Measurements from ENCODE around the gene FPGT.
"Not testable (repeated sequence)": the region's sequence is repeated elsewhere in the genome, so short reads cannot be mapped to it uniquely, and the experiment has no call there.

The FPGT gene

DNA sequence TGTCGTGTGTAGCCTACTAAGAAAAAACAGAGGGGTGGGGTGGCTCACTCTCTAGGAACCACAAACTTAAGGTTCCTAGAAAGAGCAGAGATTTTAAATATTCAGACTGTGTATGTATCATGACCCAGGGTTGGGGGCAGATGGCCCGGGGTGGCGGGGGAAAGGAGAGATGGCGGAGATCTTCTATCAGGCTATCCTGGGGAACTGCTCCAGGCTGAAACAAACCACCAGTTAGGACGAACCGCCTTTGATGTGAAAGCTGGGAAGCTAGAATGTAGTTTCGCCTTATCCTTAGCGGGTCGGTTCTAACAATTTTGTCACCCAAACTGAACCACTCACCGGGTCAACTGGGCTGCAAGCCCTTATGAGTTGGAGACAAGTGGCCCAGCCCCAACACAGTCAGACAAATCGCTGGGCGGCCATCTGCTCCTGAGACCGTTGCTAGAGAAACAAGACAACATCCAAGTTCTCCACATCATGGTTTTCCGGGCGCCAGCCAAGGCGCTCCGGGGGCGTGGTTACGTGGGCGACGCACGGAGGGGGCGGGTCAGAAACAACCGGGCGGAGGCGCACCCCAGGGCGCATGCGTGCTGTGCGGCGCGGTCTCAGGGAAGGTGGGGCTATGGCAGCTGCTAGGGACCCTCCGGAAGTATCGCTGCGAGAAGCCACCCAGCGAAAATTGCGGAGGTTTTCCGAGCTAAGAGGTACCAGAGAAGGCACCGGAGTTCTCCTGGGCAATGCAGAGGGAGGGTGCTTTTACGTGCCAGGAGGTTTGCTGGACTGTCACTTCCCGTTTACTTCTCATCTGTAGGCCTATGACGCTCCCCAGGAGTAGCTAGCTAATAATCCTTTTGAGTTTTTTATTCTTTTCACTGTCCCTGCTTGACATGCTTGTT, at the start of gene FPGT, which contains the start of gene LRRIQ3:
Gene FPGT, plus strand, starts transcription at position 586 of the 896 bp plus-strand sequence. Its CDS starts 37 bp downstream, at position 623.
Gene LRRIQ3, minus strand, starts transcription at position 520 of the 896 bp plus-strand sequence. CDS start 14,492 bp downstream, outside the sequence.
- peak; percentile 82 to 91 for DNase-seq

DNA sequence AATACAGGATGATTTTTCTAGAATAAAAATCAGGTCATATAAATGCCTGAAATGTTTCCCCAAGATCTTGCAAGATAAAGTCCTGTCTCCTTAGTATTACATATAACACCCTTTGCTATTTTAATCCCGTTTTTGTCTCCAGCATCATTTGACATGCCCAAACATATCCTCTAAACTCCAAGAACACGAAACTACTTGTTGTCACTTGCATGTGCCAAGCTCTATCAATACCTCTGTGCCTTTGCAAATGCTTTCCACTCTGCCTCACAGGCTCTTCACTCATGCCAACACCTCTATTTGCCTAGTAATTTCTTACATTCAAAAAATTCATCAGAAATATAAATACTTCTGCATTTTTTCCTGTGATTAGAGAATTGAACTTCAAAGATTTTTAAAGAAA, 38.0 kb upstream of the FPGT start:
- no peak for DNase-seq

DNA sequence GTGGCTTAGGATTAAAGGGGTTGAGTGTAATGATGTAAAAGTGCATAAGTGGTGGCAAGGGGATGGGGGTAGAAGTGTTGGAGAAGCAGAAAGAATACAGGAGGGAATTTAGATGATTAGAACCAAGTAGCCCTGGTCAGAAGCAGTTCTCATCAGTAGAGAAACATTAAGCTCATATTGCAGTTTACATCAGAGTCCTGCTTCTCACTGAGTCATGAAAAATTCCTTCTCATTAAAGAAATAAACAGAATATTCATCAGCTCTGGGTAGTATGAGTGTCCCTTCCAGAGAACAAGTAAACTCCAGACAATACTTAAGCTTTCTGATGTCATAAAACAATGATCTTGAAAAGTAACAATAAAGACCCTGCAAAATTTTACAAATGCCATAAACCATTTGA, 36.5 kb upstream of the FPGT start:
- no peak for DNase-seq

DNA sequence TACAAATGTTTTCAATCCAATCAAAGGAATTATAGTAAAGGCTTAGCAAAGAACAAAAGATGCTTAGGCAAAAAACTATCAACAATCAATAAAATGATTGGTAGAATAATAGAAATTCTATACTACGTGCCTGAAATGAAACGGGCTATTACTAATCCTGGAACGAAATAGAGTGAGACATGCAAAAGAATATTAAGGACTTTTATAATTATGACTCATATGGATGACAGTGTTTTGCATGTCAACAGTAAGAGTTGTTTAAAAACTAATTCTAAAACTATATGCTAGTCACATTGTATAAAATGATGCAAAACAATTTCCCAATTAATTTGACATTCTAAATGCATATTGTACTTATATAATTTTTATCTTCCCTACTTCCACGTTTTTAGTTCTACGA, 35.7 kb upstream of the FPGT start:
- DNase-seq, result no peak

DNA sequence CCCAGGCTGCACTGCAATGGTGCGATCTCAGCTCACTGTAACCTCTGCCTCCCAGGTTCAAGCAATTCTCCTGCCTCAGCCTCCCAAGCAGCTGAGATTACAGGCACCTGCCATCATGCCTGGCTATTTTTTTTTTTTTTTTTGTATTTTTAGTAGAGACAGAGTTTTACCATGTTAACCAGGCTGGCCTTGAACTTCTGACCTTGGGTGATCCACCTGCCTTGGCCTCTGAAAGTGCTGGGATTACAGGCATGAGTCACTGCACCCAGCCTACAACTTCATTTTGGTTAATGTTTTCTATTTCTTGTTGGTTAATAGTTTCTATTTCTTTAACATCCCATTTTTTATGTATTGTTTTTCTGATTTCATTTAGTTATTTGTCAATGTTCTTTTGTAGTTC, 23.6 kb upstream of the FPGT start:
- not testable (repeated sequence) for DNase-seq

DNA sequence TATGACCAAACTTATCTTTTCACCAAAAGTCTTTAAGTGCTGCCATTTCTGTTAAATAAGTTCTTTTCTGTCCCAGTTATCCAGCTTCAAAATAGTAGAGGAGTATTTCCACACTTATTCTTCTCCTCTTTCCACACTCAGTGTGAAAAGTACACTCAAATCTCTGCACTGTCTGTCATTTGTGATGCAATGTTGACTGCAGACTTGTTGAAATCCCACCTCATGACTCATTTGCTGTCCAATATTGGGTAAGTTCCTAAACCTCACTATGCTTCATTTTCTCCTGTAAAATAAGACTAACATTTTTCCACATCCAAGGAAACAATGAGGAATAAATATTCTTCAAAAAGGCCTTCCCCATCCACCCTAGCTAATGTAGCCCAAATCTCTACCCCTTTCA, 17.6 kb upstream of the FPGT start:
- DNase-seq, result no peak

DNA sequence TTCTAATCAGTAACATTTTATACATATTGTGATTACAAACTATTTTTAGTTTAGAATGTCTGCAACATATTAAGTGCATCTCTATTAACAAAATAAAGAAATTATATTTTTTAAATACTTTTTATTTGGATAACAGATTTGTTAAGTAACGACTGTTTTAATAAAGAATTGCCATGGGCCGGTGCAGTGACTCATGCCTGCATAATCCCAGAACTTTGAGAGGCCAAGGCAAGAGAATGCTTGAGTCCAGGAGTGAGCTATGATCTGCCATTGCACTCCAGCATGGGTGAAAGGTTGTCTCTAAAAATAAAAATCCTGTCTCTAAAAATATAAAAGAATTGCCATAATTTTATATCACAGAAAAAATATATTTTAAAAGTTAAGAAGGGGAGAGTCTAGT, 4.1 kb upstream of the FPGT start:
- DNase-seq, result no peak

DNA sequence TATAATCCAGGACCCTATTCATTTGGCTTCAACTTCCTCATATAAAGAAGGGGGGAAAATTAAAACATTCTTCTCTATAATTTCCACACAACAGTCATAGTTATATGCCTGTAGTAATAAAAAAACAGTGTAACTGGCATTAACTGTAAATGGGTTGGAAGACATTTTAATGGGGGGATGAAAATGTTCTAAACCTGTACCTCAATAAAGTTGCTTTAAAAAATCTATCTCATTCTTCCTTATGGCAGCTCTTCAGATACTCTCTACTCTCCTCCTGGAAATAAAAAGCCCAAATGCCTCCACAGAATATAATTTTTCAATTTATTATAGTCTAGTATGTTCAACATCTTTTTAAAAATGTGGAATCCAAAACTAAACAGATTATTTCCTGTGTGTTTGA, 2.7 kb upstream of the FPGT start:
- no peak for DNase-seq

DNA sequence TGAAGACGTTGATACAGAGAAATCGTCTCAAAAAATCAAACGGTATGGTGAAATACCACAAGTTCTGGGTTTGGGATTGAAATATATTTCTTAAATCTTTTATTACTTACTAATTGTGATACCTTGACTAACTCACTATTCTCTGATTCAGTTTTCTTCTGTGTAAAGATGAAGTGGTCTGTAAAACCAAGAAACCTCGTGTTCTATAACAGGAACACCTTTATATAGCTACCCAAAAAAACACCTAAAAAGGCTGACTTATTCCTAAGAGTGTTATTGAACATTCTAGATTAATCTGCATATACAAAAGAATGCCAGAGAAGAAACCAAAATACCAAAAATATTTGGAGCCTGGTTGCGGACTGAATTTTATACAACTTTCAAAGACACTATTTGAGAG, 787 bp upstream of the FPGT start:
- DNase-seq, result no peak

DNA sequence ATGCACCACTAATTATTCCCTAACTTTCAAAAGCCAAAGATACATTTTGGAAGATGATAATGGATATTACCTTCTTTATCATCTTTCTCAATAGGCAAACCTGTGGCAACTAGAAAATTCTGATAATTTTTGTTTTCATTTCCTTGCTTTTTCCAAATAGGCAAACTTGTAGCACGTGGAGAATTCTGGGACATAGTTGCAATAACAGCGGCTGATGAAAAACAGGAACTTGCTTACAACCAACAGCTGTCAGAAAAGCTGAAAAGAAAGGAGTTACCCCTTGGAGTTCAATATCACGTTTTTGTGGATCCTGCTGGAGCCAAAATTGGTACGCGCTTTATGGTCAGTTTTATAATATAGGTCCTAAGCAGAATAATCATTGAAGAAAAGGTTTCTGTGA, 1.5 kb downstream of the FPGT start:
- DNase-seq, result no peak

DNA sequence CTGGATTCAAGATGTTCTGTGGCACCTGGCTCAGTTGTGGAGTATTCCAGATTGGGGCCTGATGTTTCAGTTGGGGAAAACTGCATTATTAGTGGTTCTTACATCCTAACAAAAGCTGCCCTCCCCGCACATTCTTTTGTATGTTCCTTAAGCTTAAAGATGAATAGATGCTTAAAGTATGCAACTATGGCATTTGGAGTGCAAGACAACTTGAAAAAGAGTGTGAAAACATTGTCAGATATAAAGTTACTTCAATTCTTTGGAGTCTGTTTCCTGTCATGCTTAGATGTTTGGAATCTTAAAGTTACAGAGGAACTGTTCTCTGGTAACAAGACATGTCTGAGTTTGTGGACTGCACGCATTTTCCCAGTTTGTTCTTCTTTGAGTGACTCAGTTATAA, 7.2 kb downstream of the FPGT start:
- DNase-seq, result no peak

DNA sequence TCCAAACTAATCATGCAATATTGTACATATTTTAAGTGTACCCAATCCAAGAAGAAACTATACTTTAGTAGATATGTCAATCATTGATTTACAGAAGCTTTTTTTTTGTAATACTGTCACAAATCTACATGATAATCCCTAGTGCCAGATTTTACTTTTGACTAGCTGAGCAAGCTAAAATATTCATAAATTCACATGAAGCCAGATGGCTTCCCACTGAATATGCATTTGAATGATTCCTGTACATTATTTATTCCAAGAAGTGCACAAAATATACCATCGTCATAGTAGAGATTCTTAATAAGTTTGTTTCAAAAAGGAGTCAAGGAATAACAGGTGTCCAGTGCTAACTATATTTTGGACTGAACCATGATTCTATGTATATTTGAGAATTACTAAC, 17.2 kb downstream of the FPGT start:
- no peak for DNase-seq

DNA sequence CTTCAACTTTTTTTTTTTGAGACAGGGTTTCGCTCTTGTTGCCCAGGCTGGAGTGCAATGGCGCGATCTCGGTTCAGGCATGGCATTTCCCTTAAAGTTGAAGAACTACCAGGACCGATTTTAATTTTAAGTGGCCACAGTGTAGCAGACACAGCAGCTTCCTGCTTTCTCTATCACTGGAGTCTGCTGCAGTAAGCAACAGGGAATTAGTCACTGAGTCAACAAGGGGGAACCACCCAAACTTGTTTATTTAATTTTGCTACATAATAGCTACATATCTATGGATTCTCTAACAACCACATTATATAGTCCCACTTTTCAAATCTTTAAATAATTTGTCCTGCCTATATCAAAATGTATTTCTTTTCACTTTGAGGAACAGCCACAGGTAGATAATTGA, 24.7 kb downstream of the FPGT start:
- no peak for DNase-seq

DNA sequence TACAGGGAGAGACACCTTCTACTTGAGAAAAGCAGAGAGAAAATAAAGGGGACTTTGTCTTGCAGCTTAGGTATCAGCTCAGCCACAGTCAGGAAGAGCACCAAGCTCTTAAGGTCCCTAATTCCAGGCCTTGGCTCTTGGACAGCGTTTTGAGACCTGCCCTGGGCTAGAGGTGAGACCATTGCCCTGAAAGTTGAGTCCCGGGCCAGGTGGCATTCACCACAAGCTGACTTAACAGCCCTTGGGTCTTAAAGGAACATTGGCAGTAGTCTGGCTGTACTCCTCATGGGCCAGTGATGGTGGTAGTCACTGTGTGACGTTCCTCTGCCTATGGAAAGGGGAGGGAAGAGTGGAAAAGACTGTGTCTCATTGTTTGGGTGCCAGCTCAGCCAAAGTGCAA, 25.4 kb downstream of the FPGT start:
- no peak for DNase-seq

DNA sequence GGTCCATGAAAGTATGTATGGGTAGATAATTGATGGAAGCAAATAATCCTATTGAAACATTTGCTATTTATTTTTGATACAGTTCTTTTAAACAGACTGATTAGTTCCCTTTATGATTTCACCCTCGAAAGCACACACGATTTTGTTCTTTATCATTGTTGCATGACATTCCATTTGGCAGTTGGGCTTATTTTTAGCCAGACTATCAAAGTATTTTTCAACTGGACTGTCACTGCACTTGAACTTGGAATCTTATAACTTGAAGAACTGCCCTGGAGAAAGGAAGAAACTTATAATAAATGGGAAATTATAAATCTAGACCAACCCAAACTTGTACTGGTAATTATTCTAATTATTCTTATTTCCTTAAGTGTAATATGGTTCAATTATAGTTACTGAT, 37.1 kb downstream of the FPGT start, which contains the start of gene TNNI3K:
Gene TNNI3K, plus strand, starts transcription at position 235 of the 400 bp plus-strand sequence. Its CDS starts 65 bp downstream, at position 300.
- no peak for DNase-seq

DNA sequence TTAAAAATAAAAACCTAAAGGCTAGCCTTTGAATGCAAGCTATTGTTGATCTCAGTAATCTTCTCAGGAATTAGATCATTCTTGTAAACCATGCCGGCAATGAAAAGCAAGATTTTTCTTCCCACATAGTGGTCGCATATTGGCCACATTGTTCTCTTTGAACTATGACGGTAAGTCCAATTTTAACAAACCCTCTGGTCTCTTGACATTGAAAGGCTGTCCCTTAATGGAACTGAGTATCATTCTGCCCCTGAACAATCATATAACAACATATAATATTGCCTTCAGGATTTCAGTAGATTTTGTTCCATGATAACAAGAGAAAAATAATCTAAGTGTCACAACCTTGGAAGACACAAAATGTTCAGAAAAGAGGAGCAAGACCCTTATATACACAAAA, 38.4 kb downstream of the FPGT start:
- no peak for DNase-seq

DNA sequence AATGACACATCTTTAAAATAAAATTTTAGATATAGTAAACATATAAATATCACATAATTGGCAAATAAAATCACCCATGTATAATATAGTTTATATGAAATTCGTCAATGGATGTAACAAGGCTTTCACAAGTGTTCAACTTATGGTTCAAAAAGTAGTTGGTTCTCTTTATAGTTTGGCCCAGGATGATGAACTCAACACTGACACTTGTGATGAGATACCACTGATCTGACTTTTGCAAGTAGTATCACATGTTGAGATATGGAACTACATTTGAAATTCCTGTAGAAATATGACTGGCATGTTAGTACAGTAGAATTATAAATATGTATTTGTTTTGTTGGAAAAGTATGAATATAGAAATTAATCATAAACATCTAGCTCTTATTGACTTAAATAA, 39.0 kb downstream of the FPGT start:
- no peak for DNase-seq

DNA sequence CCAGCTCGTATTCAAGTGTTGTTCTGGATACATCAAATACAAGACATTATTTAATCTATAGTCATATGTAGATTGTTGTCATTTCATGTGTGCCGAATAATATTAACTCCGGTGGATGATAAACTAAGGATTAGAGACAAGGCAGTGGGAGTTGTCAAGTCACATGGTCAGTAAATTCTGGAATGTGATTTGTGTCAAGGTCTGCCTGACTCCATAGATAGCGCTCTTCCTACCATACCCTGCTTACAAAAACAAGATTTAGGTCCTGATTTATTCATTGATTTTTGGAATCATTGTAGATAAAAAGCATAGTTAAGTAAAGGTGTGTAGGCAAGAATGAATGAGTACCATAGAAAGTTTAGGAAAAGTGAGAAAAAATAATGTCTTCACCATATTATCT, 39.7 kb downstream of the FPGT start:
- DNase-seq, result no peak

DNA sequence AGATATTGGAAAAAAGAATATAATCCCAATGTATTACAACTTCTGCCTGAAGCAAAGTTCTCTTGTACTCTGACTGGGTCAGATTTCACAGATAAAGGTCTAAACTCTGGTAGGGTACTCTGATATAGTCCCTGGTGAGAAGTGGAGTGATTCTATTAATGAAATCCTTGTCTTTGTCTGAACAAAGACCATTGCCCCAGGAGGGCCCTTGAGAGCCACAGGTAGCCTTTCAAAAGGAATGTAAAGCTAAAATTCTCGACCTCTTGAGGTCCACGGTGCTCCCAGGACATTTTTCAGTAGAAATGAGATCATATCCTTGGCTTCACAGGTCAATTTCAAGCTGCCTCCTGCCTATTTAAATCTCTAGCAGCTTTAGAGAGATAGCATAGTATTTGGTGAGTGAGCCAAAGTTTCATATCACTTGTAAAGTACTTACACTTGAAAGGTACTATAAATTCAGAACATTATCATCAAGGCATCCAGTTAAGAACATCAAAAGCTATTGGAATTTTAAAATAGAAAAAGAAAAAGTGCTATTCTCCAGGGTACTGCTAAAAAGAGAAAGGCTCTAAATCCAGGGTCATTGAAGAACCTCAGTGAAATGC, 47.2 kb downstream of the FPGT start:
- peak in 1 of 2 experiments; percentile 3 for DNase-seq

DNA sequence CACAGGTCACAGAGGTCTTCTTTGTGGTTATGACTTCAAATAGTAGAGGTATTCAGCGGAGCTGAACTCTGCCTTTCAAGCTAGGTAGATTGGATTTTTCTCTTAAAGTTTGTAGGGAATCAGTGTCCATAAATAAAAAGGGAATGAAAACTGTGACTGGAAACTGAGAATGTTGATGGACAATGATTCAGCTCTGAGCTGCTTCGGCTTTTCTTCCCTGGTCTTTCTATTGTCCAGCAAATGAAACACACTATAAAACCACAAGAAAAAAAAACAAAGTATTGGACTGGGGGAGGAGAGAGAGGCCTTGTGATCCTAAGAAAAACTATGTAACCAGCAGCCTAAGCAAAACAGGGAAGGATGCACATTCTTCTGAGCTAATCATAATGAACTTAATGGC, 48.3 kb downstream of the FPGT start:
- no peak for DNase-seq

DNA sequence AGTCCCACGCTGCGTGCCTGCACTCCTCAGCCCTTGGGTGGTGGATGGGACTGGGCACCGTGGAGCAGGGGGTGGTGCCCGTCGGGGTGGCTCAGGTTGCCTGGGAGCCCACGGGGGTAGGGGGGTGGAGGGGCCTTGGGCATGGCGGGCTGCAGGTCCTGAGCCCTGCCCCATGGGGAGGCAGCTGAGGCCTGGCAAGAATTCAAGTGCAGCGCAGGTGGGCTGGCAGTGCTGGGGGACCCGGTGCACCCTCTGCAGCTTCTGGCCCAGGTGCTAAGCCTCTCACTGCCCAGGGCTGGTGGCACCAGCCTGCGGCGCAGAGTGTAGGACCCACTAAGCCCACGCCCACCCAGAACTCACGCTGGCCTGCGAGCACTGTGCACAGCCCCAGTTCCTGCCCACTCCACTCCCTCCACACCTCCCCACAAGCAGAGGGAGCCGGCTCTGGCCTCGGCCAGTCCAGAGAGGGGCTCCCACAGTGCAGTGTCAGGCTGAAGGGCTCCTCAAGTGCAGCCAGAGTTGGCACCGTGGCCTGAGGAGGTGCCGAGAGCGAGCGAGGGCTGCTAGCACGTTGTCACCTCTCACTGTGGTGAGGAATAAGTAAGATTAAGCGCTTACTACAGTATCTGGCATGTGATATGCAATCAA, 50.0 kb downstream of the FPGT start:
- no peak for DNase-seq

DNA sequence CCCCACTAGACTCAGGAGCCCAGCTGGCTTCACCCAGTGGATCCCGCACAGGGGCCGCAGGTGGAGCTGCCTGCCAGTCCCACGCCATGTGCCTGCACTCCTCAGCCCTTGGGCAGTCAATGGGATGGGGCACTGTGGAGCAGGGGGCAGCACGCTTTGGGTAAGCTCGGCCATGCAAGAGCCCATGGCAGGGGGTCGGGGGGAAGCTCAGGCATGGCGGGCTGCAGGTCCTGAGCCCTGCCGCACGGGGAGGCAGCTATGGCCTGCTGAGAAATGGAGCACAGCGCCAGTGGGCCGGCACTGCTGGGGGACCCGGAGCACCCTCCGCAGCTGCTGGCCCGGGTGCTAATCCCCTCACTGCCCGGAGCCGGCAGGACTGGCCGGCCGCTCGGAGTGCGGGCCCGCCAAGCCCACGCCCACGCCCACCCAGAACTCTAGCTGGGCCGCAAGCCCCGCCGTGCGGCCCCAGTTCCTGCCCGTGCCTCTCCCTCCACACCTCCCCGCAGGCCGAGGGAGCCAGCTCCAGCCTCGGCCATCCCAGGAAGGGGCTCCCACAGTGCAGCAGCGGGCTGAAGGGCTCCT, 55.3 kb downstream of the FPGT start:
- DNase-seq, result not testable (repeated sequence)
